A673 (cell line): ENCODE results near the gene MAPK12. TPM values are rescaled to one million over a fixed set of nuclear protein-coding genes. Genes with fewer than 3 reads are reported as not detected.

Source experiments
- BruUV-seq: library from RNA; stranded (reverse); fragments of 400-500 nt; replicated peaks from 2 replicates; lab custom pipeline; 2021; lab: Mats Ljungman, UMichigan
- CTCF ChIA-PET: fragments of 300-600 bp; sonication (Branson Sonifier 250); formaldehyde crosslinking; loops from one replicate; lab custom pipeline; 2022; ENCODE audit warnings: antibody characterized with exemption; lab: Charles Lee
- POLR2A ChIA-PET: fragments of 300-600 bp; sonication (Branson Sonifier 250); formaldehyde crosslinking; loops from one replicate; lab custom pipeline; 2022; ENCODE audit warnings: antibody characterized with exemption; ENCODE audit not compliant: low non-redundant PET; lab: Charles Lee
- DNase-seq: peaks from one replicate; pipeline ENCODE4 v3.0.0-alpha.2; 2015; ENCODE audit warnings: low spot score
- H3K27ac ChIP-seq: fragments of 200-600 bp; sonication (generic); 2 replicates; pipeline ENCODE4 v1.5.1; 2016; ENCODE audit warnings: mixed run types, low read depth, mild to moderate bottlenecking, mixed read lengths, antibody characterized with exemption, low read length; ENCODE audit not compliant: poor library complexity, severe bottlenecking
- H3K27me3 ChIP-seq: fragments of 200-600 bp; sonication (generic); replicated peaks from 2 replicates; pipeline ENCODE4 v1.6.1; 2017; ENCODE audit warnings: mixed run types, low read depth, mild to moderate bottlenecking, mixed read lengths, antibody characterized with exemption, low read length; ENCODE audit not compliant: insufficient read depth, poor library complexity
- H3K36me3 ChIP-seq: fragments of 200-600 bp; sonication (generic); 2 replicates; pipeline ENCODE4 v1.6.1; 2016; ENCODE audit warnings: mixed run types, mild to moderate bottlenecking, mixed read lengths, antibody characterized with exemption, low read length; ENCODE audit not compliant: insufficient read depth, poor library complexity, severe bottlenecking
- H3K4me1 ChIP-seq: fragments of 200-600 bp; sonication (generic); 2 replicates; pipeline ENCODE4 v1.6.1; 2017; ENCODE audit warnings: mixed run types, mild to moderate bottlenecking, mixed read lengths, antibody characterized with exemption, low read length; ENCODE audit not compliant: insufficient read depth, poor library complexity, severe bottlenecking
- H3K4me3 ChIP-seq: fragments of 200-600 bp; sonication (generic); 2 replicates; pipeline ENCODE4 v1.5.1; 2016; ENCODE audit warnings: low read depth, mixed run types, mild to moderate bottlenecking, mixed read lengths, low read length; ENCODE audit not compliant: poor library complexity, severe bottlenecking
- H3K9me3 ChIP-seq: fragments of 200-600 bp; sonication (generic); 2 replicates; pipeline ENCODE4 v1.6.1; 2016; ENCODE audit warnings: mixed run types, low read depth, mild to moderate bottlenecking, mixed read lengths, antibody characterized with exemption, low read length; ENCODE audit not compliant: poor library complexity, severe bottlenecking
- CTCF ChIP-seq: fragments of 300-800, 200-600 bp; sonication (generic); conservative IDR thresholded peaks from 2 replicates; pipeline ENCODE4 v1.5.1; 2017; ENCODE audit warnings: low read depth, mild to moderate bottlenecking, antibody characterized with exemption, low read length, moderate library complexity, mixed read lengths
- EZH2 ChIP-seq: fragments of 200-600 bp; sonication (generic); IDR thresholded peaks from 2 replicates; pipeline ENCODE4 v1.6.1; 2017; ENCODE audit warnings: borderline replicate concordance, low read depth, mild to moderate bottlenecking, mixed read lengths, antibody characterized with exemption, low read length; ENCODE audit not compliant: poor library complexity, severe bottlenecking
- intact Hi-C: fragments of 100-400 bp; cut with micrococcal nuclease; formaldehyde crosslinking; loops from one replicate; pipeline ENCODE4 v1.10.0; 2022; ENCODE audit not compliant: unreplicated experiment
- total RNA-seq: library from RNA; stranded (reverse); gene quantifications from 2 replicates; pipeline ENCODE4 v1.2.3, GENCODE V29; 2021

Gene MAPK12
- total RNA-seq, 1 experiment from 2014 or later = 20.8 TPM

DNA sequence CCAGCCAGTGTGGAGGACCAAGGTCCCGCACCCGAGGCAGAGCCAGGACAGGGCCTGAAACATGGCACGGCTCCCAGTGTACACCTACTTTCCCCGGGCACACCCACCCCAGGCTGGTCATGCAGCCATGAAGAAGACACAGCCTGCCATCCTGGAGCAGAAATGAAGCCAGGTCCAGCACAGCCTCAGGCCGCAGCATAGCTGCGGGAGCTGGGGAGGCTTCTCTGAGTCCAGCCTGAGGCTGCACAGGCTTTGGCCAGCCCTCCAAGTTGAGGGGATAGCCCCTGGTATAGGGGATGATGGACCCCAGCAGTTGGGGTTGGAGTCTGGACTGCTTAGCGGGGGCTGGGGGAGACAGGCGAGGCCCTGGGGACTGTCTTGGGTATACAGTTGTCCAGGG lies 7.5 kb downstream of the MAPK12 start:
- Histone ChIP-seq H3K4me1 (peaks cover 7% of the 10 kb centered on the region), H3K36me3 (peaks cover 3% of the 10 kb centered on the region), H3K9me3 (no peaks in the 10 kb centered on the region), H3K27me3 (no peaks in the 10 kb centered on the region), H3K4me3 (no peak overlapping the region), H3K27ac (no peak overlapping the region)
- no peak for DNase-seq
- ChIA-PET CTCF (no interaction called here), POLR2A (no interaction called here)
- no TSS peak for BruUV-seq
- no peak for TF ChIP-seq CTCF
- TF ChIP-seq EZH2 = no peak
- intact Hi-C loops = no loop called here

DNA sequence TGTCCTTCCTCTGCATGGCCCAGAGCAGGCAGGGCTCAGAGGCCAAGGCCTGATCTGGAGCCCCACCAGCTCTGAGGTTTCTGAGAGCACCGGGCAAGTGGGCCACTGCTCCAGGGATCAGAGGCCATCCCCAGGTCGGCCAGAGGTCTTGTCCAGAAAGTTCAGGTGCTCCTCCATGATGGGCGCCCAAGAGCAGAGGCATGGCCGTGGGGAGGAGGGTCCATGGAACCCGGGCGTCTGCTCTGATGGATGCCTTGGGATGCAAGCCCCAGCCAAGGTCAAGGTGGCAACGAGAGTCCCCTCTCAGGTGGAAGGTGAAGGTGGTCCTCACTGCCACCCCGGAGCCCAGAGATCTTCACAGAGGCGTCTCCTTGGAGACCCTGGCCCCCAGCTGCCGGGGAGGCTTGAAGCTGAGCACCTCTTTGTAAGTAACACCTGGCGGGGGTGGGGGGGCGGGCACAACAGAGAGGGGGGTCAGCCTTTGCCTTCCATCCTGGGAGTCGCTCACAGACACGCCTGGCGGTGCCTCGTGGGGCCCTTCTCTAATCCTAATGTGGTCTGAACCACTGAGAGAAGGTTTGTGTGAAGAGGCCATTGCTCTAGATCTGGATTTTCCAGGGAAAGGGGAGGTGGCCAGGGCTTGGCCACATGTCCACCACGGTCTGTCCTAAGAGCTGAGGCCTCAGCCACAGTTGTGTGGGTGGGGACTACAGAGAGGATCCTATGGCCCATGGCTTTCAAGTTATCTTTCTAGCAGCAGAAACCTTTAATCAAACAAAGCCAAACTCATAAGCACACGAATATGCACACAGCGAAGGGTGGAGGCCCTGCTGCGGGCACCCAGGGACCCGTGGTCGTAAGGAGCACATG lies 8.2 kb downstream of the MAPK12 start:
- no peak overlapping the region for H3K27ac ChIP-seq
- peaks cover 7% of the 10 kb centered on the region for H3K4me1 ChIP-seq
- TF ChIP-seq CTCF (no peak), EZH2 (no peak)
- ChIA-PET POLR2A (interaction anchor here (0.6 kb wide), 1 partner anchor 68 kb away, joined by 3 read pairs; no protein-coding TSS in a partner anchor), CTCF (interaction anchor here (0.6 to 0.7 kb wide), 5 partner anchors 10 to 272 kb away, joined by 3 to 8 read pairs (median 3); partner anchors contain the start of gene SCO2)
- H3K36me3 ChIP-seq = peaks cover 3% of the 10 kb centered on the region
- no peak for DNase-seq
- no TSS peak for BruUV-seq
- H3K4me3 ChIP-seq = no peak overlapping the region
- no peaks in the 10 kb centered on the region for H3K27me3 ChIP-seq
- no peaks in the 10 kb centered on the region for H3K9me3 ChIP-seq
- intact Hi-C loops = no loop called here

- POLR2A ChIA-PET = interaction anchor here (0.6 to 0.7 kb wide), 2 partner anchors 69 to 368 kb away, joined by 3 read pairs; no protein-coding TSS in a partner anchor
These were observed 9.1 kb downstream of the MAPK12 start for GRCh38 chr22:50252082-50253045.

More at GRCh38 chr22:50252082-50253045, 9.1 kb downstream of the MAPK12 start:
- no peak for TF ChIP-seq EZH2
- TF ChIP-seq CTCF = peak; percentile 77
- BruUV-seq = no TSS peak
- peaks cover 7% of the 10 kb centered on the region for H3K4me1 ChIP-seq
- H3K27ac ChIP-seq = peak overlapping the region; percentile 44
- DNase-seq = peak; percentile 78
- peak overlapping the region; percentile 78 for H3K4me3 ChIP-seq
- H3K9me3 ChIP-seq = no peaks in the 10 kb centered on the region
- H3K36me3 ChIP-seq = peaks cover 7% of the 10 kb centered on the region
- no peaks in the 10 kb centered on the region for H3K27me3 ChIP-seq
- intact Hi-C loops = no loop called here
- CTCF ChIA-PET = interaction anchor here (0.6 to 1.0 kb wide), 6 partner anchors 9 to 273 kb away, joined by 3 to 8 read pairs (median 3); partner anchors contain the start of gene SCO2
